Measurements from ENCODE around the gene CASTOR1. TPM values are rescaled to one million over a fixed set of nuclear protein-coding genes. Genes with fewer than 3 reads are reported as not detected.
"Not testable (repeated sequence)": the region's sequence is repeated elsewhere in the genome, so short reads cannot be mapped to it uniquely, and the experiment has no call there.

CASTOR1 gene
- 6.6 TPM for polyA plus RNA-seq (2013, experiment 1 of 2; ENCODE audit: insufficient read length)
- polyA plus RNA-seq (2013, experiment 2 of 2; ENCODE audit: insufficient read length) = 5.8 TPM

GRCh38 chr22:30289141-30289979 lies at the start of gene CASTOR1:
CASTOR1 (minus strand) TSS chr22:30289505; CDS start chr22:30289497, 8 bp downstream.
- DNase-seq = peak; percentile 98

GRCh38 chr22:30338802-30339201 lies 49.5 kb upstream of the CASTOR1 start:
- no peak for DNase-seq

- not testable (repeated sequence) for DNase-seq
These were observed 49.0 kb upstream of the CASTOR1 start for GRCh38 chr22:30338341-30338740.

GRCh38 chr22:30337461-30337778 lies 48.1 kb upstream of the CASTOR1 start:
- DNase-seq = no peak

GRCh38 chr22:30336752-30337460 lies 47.6 kb upstream of the CASTOR1 start:
- DNase-seq = no peak

- DNase-seq = no peak
These were observed 45.9 kb upstream of the CASTOR1 start for GRCh38 chr22:30335236-30335635.

GRCh38 chr22:30334646-30335045 lies 45.3 kb upstream of the CASTOR1 start:
- DNase-seq = no peak

GRCh38 chr22:30333707-30334087 lies 44.4 kb upstream of the CASTOR1 start:
- DNase-seq = no peak

- no peak for DNase-seq
These were observed 43.8 kb upstream of the CASTOR1 start for GRCh38 chr22:30332994-30333706.

- DNase-seq = no peak
These were observed 43.2 kb upstream of the CASTOR1 start for GRCh38 chr22:30332551-30332950.

GRCh38 chr22:30328466-30329049 lies 39.3 kb upstream of the CASTOR1 start:
- peak; percentile 37 for DNase-seq

GRCh38 chr22:30327864-30328345 lies 38.6 kb upstream of the CASTOR1 start:
- no peak for DNase-seq

GRCh38 chr22:30326706-30327362 lies 37.5 kb upstream of the CASTOR1 start, which contains the start of gene TBC1D10A:
TBC1D10A (minus strand) TSS chr22:30326941; CDS start chr22:30326881, 60 bp downstream.
- peak; percentile 89 for DNase-seq

GRCh38 chr22:30326255-30326705 lies 37.0 kb upstream of the CASTOR1 start:
- no peak for DNase-seq

- no peak for DNase-seq
These were observed 36.5 kb upstream of the CASTOR1 start for GRCh38 chr22:30325724-30326254.

GRCh38 chr22:30325065-30325720 lies 35.9 kb upstream of the CASTOR1 start:
- peak; percentile 82 for DNase-seq

- DNase-seq = peak; percentile 69
These were observed 34.9 kb upstream of the CASTOR1 start for GRCh38 chr22:30324014-30324730.

GRCh38 chr22:30323246-30323645 lies 33.9 kb upstream of the CASTOR1 start:
- no peak for DNase-seq

- no peak for DNase-seq
These were observed 32.2 kb upstream of the CASTOR1 start for GRCh38 chr22:30321461-30321860.

GRCh38 chr22:30320021-30320556 lies 30.8 kb upstream of the CASTOR1 start:
- DNase-seq = no peak
